ENCODE results near the gene CAGE1.
"Not testable (repeated sequence)": the region's sequence is repeated elsewhere in the genome, so short reads cannot be mapped to it uniquely, and the experiment has no call there.

The CAGE1 gene

DNA sequence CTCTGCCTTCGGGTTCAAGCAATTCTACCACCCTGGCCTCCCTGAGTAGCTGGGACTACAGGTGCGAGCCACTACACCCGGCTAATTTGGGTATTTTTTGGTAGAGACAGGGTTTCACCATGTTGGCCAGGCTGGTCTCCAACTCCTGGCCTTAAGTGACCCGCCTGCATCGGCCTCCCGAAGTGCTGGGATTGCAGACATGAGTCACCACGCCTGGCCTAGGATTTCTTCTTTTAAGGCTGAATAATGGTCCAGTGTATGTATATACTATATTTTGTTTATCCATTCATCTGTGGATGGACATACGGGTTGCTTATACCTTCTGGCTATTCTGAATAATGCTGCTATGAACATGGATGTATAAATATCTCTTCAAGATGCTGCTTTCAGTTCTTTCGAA lies 17.2 kb upstream of the CAGE1 start:
- DNase-seq, result no peak

- DNase-seq, result no peak
These were observed 15.0 kb upstream of the CAGE1 start for GRCh38 chr6:7404546-7404945.

- DNase-seq, result no peak
These were observed 13.2 kb upstream of the CAGE1 start for GRCh38 chr6:7402716-7403115.

DNA sequence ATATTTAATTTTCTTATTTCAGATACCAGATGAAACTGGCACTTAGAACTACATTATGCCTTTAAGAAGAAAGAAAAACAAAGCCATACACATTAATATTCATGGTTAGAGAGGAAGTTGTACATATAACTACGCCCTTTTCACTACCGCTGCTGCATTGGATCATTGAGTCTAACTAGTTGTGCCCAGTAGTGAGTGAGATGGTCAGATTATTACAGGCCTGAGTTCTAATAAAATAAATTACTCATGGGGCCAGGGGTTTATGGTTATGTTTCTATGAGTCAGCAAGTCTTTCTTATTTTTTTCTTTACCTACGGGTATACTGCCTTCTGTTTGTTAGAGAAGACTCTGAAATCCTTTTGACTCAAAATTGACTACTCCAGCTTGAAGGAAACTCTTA lies 11.5 kb upstream of the CAGE1 start:
- DNase-seq, result no peak

DNA sequence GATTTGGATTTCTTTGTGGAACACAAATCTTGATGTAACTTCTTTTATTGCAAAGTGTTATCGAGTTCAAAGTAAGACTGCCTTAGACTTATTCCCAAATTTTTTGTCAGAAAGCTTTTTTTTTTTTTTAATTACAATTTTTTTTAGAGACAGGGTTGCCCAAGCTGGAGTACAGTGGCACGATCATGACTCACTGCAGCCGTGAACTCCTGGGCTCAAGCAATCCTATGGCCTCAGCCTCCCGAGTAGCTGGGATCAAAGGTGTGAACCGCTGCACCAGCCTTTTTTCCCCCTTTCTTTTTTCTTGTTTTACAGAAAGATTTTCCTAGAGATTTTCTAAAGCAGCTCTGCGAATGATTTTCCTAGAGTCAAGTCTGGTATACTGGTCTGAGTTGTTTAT lies 2.9 kb upstream of the CAGE1 start:
- no peak for DNase-seq

- DNase-seq, result no peak
These were observed 1.6 kb upstream of the CAGE1 start for GRCh38 chr6:7391151-7391550.

DNA sequence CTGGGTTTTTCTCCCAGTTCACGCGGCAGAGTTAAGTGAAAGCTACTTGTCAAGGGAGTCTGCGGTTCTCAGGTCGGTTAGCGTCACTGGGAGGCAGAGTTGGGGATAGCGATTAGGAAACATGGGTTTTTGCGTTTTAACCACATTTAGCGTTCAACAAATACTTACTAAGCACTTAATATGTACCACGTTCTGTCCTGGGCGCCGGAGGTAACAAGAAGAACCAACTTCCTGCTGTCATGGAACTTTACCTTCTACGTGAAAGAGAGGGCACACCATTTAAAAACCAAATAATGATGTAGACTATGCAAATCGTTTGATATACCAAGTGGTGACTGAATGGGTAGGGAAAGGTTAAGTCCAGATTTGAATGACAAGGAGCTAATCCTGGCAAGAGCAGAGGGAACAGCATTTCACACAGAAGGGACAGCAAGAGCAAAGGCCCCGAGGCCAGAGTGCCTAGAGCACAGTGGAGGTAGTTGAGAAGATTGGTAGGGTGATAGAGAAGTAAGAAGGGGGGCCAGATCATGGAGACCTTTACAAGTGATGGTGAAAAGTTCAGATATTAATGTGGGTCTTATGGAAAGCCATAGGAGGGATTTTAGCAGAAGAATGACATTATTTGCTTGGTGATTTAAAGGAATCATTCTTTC lies 810 bp upstream of the CAGE1 start:
- no peak for DNase-seq

GRCh38 chr6:7389162-7389450 lies 436 bp downstream of the CAGE1 start:
- no peak for DNase-seq

DNA sequence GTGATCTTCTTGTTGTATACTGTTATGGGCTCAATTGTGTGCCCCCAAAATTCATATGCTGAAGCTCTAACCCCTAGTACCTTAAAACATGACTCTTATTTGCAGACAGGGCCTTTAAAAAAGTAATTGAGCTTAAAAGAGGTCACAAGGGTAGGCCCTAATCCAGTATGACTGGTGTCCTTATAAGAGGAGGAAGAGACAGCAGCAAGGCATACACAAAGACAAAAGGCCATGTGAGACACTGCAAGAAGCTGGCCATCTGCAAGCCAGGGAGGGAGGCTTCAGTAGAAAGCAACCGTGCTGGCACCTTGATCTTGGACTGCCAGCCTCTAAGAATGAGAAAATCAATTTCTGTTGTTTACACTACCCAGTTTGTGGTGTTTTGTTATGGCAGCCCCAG lies 8.4 kb downstream of the CAGE1 start:
- DNase-seq, result no peak

DNA sequence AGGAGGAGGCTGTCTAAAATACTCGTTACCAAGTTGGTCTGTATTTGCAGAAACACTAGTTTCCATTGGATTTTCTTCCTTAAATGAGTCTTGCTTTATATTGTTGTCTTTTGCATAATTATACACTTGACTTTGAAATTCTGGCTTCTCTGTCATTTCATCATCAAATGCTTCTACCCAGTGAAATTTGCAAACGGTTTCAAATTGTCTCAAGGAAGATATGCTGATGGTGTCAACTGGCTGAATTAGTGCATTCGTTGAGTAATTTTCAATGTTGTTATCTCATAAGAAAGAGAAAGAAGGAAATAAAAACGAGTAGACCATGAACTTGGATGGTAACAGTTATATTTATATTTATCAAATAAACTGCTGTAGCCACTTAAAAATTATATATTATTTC lies 10.8 kb downstream of the CAGE1 start:
- no peak for DNase-seq

DNA sequence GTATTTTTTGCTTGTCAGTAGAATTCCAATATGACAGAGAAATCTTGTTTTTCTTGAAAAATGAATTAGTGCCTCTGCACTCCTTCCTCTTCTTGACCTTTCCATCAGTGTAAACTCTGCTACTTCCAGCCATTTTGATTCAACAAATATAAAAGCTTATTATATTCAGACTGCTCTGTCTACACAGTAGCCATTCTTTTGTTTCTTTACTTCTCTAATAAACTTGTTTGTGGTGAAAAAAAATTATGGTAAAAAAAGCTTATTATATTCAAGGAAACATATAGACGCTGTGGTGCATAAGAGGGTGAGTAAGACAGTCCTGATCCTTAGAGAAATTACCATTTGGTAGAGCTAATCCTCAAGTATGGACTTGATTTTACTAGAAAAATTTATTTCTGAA lies 11.6 kb downstream of the CAGE1 start:
- DNase-seq, result no peak

DNA sequence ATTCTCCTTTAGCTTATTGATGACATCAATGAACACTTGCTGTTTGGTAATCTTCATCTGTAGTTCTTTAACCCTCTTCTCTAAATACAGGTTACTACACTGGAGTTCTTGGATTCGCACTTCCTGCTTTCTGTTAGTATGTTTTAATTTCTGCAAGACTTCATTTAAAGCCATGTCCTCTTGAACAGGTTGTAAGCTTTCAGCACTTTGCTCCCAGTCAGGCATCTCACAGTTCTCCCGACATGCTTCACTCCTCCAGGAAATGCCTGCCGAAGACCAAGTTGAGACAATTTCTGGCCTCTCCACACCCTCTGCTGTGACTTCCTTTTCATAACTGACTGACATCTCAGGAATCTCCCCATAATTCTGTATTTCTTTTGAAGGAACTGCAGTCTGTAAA lies 15.8 kb downstream of the CAGE1 start:
- DNase-seq, result no peak

DNA sequence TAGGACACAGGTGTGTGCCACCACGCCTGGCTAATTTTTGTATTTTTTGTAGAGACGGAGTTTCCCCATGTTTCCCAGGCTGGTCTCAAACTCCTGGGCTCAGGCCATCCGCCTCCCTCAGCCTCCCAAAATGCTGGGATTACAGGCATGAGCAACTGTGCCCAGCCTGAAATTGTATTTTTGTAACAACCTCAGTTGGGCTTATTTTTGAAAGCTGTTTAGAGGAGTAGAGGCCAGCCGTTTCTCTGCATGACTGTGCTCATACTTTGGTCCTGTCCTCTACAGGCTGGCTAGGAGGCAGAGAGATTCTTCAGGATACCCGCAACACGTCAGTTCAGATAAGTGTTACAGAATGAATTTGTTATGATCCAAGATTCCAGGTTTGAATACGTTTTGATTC lies 22.1 kb downstream of the CAGE1 start:
- no peak for DNase-seq

DNA sequence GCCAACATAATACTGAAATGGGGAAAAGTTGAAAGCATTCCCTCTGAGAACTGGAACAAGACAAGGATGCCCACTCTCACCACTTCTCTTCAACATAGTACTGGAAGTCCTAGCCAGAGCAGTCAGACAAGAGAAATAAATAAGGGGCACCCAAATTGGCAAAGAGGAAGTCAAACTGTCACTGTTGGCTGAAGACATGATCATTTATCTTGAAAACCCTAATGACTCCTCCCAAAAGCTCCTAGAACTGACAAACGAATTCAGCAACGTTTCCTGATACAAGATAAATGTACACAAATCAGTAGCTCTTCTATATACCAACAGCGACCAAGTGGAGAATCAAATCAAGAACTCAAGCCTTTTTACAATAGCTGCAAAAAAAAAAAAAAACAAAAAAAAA lies 37.6 kb downstream of the CAGE1 start:
- not testable (repeated sequence) for DNase-seq

GRCh38 chr6:7350591-7350990 lies 39.0 kb downstream of the CAGE1 start:
- not testable (repeated sequence) for DNase-seq

GRCh38 chr6:7347551-7347997 lies 42.0 kb downstream of the CAGE1 start:
- not testable (repeated sequence) for DNase-seq

DNA sequence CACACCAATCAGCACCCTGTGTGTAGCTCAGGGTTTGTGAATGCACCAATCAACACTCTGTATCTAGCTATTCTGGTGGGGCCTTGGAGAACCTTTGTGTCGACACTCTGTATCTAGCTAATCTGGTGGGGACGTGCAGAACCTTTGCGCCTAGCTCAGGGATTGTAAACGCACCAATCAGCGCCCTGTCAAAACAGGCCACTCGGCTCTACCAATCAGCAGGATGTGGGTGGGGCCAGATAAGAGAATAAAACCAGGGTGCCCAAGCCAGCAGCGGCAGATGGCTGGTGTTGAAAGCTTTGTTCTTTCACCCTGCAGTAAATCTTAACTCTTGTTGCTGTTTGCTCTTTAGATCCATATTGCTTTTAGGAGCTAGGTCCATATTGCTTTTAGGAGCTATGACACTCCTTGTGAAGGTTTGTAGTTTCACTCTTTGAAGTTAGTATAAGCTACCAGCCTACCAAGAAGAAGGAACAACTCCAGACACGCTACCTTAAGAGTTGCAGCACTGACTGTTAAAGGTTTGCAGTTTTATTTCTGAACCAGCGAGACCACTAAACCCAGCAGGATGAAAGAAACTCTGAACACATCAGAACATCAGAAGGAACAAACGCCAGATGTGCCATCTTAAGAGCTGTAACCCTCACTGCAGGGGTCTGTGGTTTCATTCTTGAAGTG lies 44.6 kb downstream of the CAGE1 start:
- DNase-seq, result peak in 1 of 2 donors; percentile 30

DNA sequence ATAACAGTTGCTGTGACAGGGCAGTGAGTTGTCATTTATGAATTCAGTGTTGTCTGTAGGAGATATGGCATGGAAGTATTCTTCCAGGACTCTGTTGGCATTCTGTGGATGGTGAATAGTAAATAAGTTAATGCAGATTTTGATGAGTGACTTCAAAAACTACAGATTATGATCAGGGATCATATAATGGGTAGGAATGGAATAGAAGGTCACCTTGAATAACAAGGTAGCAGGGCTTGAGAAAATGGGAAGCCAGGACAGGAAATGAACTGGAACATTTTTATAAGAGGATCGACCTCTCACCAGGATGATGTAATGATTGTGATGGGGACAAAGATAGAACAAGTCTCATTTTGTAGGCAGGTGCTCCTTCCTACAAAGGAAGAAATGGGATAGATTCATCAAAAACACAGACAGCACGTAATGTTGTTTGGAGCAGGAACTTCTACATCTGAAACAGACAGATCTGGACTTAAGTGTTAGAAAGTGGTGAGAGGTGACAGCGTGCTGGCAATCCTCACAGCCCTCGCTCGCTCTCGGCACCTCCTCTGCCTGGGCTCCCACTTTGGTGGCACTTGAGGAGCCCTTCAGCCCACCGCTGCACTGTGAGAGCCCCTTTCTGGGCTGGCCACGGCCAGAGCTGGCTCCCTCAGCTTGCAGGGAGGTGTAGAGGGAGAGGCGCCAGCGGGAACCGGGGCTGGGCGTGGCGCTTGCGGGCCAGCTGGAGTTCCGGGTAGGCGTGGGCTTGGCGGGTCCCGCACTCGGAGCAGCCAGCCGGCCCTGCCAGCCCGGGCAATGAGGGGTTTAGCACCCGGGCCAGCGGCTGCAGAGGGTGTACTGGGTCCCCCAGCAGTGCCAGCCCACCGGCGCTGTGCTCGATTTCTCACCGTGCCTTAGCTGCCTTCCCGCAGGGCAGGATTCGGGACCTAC lies 45.7 kb downstream of the CAGE1 start:
- no peak for DNase-seq

GRCh38 chr6:7341989-7342742 lies 47.4 kb downstream of the CAGE1 start:
- DNase-seq, result no peak

GRCh38 chr6:7341271-7341670 lies 48.3 kb downstream of the CAGE1 start:
- no peak for DNase-seq

- peak; percentile 14 to 24 for DNase-seq
These were observed 50.4 kb downstream of the CAGE1 start for GRCh38 chr6:7339007-7339732.

DNA sequence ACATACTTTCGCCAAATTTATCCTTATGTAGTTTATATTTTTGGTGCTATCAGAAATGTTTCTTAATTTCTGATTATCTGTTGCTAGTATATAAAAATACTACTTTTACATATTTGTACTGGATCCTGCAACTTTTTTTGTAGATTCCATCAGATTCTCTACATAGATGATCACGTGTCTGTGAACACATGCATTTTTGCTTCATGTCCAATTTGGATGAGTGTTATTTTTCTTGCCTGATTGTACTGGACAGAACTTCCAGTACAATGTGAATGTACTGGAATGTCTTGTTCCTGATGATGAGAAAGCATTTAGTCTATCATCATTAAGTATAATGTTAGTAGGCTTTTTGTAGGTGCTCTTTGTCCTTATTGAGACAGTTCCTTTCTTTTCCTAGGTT lies 51.5 kb downstream of the CAGE1 start:
- DNase-seq, result no peak

GRCh38 chr6:7335519-7335918 lies 54.0 kb downstream of the CAGE1 start:
- no peak for DNase-seq
